NCI-H2196 (cell line): ENCODE measurements around the gene ST3GAL5.

Source experiments
- DNase-seq: peaks from one replicate; lab custom pipeline; 2025; ENCODE audit not compliant: unreplicated experiment; lab: John Stamatoyannopoulos, UW

Gene ST3GAL5

GRCh38 chr2:85867556-85868292 is 21.1 kb downstream of the ST3GAL5 start:
- no peak for DNase-seq

GRCh38 chr2:85867121-85867520 is 21.7 kb downstream of the ST3GAL5 start:
- DNase-seq = no peak

- DNase-seq = no peak
Observed at GRCh38 chr2:85866165-85866659, 22.6 kb downstream of the ST3GAL5 start.

- DNase-seq = no peak
Observed at GRCh38 chr2:85865539-85866164, 23.1 kb downstream of the ST3GAL5 start.

GRCh38 chr2:85864654-85865053 is 24.1 kb downstream of the ST3GAL5 start:
- DNase-seq = no peak

- DNase-seq = no peak
Observed at GRCh38 chr2:85862426-85862825, 26.4 kb downstream of the ST3GAL5 start.

- no peak for DNase-seq
Observed at GRCh38 chr2:85861650-85862049, 27.1 kb downstream of the ST3GAL5 start.

GRCh38 chr2:85861180-85861579 is 27.6 kb downstream of the ST3GAL5 start:
- no peak for DNase-seq

- no peak for DNase-seq
Observed at GRCh38 chr2:85858841-85859240, 29.9 kb downstream of the ST3GAL5 start.

- no peak for DNase-seq
Observed at GRCh38 chr2:85854897-85855296, 33.9 kb downstream of the ST3GAL5 start.

- no peak for DNase-seq
Observed at GRCh38 chr2:85854166-85854509, 34.7 kb downstream of the ST3GAL5 start.

GRCh38 chr2:85853499-85854165 is 35.2 kb downstream of the ST3GAL5 start:
- DNase-seq = no peak

GRCh38 chr2:85852937-85853498 is 35.8 kb downstream of the ST3GAL5 start:
- DNase-seq = no peak

- no peak for DNase-seq
Observed at GRCh38 chr2:85852152-85852840, 36.5 kb downstream of the ST3GAL5 start.

- no peak for DNase-seq
Observed at GRCh38 chr2:85851253-85852151, 37.3 kb downstream of the ST3GAL5 start.

GRCh38 chr2:85850451-85850850 is 38.3 kb downstream of the ST3GAL5 start:
- DNase-seq = no peak

GRCh38 chr2:85847051-85847588 is 41.7 kb downstream of the ST3GAL5 start:
- DNase-seq = no peak

- no peak for DNase-seq
Observed at GRCh38 chr2:85846411-85846810, 42.4 kb downstream of the ST3GAL5 start.

- DNase-seq = no peak
Observed at GRCh38 chr2:85844486-85844885, 44.3 kb downstream of the ST3GAL5 start.

GRCh38 chr2:85843543-85843942 is 45.2 kb downstream of the ST3GAL5 start:
- no peak for DNase-seq
